Measurements from ENCODE around the gene KLHL15.
"Not testable (repeated sequence)": the region's sequence is repeated elsewhere in the genome, so short reads cannot be mapped to it uniquely, and the experiment has no call there.

Gene KLHL15

DNA sequence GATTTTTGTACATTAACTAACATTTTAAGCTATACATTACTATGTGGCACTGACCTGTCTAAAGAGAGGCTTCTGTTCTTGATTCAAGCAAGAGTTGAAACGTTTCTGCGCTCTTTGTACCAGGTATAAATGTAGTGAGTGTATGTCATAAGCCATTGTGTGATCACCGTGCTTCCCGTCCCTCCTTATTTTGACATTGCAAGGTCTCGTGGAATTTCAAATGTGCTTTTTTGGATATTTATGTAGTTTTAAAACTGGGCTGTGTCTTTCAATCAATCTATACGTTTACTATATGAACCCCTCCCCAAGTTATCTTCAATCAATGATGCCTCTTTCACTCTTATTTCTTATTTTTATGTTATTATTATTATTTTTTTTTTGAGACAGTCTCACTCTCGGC, at the start of gene KLHL15:
Gene KLHL15 (minus strand): TSS at position 101 of the 400 bp plus-strand sequence. CDS start 20,493 bp downstream, outside the sequence.
- no peak for DNase-seq (ENCODE audit: low spot score)

- DNase-seq (ENCODE audit: low spot score): no peak
These were observed 42.9 kb upstream of the KLHL15 start for GRCh38 chrX:24069877-24070276.

GRCh38 chrX:24063488-24063887, 36.5 kb upstream of the KLHL15 start:
- no peak for DNase-seq (ENCODE audit: low spot score)

GRCh38 chrX:24055043-24055356, 28.0 kb upstream of the KLHL15 start:
- DNase-seq (ENCODE audit: low spot score): no peak

DNA sequence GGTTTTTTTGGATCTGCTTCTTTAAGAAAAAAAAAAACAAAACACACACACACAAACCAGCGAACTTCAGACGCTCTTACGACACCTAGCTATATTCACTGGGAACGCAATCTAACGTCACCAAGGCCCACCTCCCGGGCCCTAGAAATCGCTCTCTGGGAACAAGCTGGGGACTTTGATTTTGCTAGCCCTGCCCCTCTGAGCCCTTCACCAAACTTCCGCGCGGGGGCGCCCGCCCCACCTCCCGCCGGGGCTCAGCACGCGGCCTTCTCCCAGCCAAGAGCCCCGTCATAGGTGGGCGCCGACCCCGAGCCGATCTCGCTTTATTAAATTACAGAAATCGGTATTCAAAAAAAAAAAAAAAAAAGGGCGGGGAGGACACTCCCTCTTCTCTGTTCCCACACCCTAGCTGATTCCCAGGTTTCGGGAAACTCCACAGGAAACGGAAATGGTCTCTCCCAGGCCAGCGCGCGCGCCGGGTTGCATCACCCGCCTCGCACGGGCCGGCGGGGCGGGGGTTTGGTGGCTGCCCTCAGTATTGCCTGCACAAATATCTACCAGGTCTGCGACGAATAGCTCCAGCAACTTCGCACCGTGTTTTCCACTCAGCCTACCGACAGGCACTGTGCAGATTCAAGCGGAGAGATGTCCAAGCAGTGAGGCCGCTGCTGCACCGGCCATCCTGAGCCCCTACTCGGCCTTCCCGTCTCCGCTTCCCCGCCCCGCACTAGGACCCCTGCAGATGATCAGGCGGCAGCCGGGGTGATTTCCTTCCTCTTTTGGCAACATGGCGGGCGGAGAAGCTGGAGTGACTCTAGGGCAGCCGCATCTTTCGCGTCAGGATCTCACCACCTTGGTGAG, 27.4 kb upstream of the KLHL15 start, which contains the start of gene EIF2S3:
Gene EIF2S3 (plus strand): TSS at position 775 of the 861 bp plus-strand sequence. CDS start 13 bp downstream, at position 788.
- DNase-seq (ENCODE audit: low spot score): peak; percentile 90

GRCh38 chrX:24050522-24051318, 23.7 kb upstream of the KLHL15 start:
- DNase-seq (ENCODE audit: low spot score): not testable (repeated sequence)

DNA sequence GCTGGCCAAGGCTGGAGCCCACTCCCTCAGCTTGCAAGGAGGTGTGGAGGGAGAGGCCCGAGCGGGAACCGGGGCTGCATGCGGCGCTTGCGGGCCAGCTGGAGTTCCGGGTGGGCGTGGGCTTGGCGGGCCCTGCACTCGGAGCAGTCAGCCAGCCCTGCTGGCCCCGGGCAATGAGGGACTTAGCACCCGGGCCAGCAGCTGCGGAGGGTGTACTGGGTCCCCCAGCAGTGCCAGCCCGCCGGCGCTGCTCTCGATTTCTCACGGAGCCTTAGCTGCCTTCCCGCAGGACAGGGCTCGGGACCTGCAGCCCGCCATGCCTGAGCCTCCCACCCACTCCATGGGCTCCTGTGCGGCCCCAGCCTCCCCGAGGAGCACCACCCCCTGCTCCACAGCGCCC, 22.7 kb upstream of the KLHL15 start:
- DNase-seq (ENCODE audit: low spot score): not testable (repeated sequence)

DNA sequence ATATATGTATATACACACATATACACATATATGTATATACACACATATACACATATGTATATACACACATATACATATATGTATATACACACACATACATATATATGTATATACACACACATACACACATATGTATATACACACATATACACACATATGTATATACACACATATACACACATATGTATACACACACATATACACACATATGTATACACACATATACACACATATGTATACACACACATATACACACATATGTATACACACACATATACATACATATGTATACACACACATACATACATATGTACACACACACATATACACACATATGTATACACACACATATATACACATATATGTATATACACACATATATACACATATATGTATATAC, 19.1 kb upstream of the KLHL15 start:
- DNase-seq (ENCODE audit: low spot score): not testable (repeated sequence)

GRCh38 chrX:24037729-24038128, 10.7 kb upstream of the KLHL15 start:
- DNase-seq (ENCODE audit: low spot score): no peak

- DNase-seq (ENCODE audit: low spot score): no peak
These were observed 7.5 kb upstream of the KLHL15 start for GRCh38 chrX:24034485-24034884.

- DNase-seq (ENCODE audit: low spot score): no peak
These were observed 3.6 kb upstream of the KLHL15 start for GRCh38 chrX:24030597-24030996.

DNA sequence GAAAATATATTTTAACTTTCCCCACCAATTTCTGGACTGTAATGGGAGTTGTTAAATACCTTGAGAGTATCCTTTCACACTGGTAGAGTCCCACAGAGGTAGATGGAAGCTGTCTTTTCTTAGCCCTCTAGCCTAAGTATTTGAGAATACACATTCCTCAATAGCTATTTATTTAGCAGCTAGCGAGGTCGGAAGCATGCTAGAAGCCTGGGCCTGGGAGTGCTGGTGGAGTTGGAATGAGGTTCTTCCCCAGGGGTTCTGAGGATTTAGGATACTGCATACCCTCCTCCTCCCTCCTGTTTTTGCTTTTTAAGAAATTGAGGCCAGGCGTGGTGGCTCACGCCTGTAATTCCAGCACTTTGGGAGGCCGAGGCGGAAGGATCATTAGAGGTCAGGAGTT, 999 bp upstream of the KLHL15 start:
- no peak for DNase-seq (ENCODE audit: low spot score)

GRCh38 chrX:24026432-24026831, 554 bp downstream of the KLHL15 start:
- no peak for DNase-seq (ENCODE audit: low spot score)

DNA sequence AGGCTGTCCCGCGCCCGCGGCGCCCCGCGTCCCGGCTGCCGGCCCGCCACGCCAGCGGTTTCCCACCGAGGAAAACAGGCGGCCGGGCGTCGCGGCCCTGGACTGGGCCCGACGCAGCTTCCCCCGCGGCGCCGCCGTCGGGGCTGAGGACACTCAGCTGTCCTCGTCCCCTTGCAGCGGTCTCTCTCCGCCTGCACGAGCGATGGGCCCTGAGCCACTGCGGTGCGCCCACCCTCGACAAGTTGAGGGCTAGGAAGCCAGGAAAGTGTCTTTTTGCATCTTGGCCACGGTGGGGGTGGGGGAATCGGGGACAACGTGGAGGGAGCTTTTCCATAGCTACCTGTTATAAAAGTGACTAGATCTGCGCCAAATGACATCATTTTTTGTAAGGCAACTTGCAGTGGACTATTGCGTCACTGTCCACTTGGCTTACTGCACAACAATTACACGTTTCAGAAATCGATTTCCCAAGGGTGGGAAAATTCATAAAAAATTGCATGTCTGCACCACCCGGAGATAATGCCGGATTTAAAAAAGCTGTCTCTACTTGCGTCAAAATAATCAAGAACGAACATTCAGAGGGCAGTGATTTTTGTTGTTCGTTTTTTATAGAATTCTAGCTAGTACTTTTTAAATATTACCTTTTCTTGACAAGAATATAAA, 1.1 kb downstream of the KLHL15 start:
- no peak for DNase-seq (ENCODE audit: low spot score)

GRCh38 chrX:24024819-24025740, 1.9 kb downstream of the KLHL15 start:
- DNase-seq (ENCODE audit: low spot score): peak; percentile 90

DNA sequence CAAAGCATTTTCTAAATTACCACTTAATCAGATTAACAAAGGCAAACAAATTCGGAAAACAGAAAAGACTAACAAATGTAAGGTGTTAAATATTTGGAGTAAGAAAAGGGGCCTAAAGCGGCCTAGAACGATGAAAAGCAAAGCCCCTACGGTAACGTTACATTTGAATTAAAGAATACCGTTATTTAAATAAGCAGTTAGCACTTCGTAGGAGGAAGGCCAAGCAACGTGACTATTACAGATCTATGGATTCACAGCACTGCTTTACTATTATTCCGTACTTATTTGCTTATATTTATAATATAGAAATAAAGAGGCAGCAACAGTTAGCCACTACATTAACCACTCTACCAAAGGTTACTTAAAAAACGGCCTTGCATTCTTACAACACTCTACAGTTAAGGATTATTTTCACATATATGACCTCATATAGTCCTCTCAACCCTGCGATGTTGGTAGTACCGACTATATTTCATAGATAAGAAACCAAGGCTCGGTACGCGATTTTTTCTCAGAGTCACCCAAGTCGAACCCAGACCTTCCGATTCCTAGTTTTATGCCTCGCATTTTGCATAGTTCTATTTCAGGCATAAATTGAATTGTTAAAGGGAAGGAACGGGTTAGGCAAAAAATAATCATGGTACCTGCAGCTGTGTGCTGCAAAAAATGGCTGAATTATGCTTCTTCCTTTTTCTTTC, 2.9 kb downstream of the KLHL15 start:
- DNase-seq (ENCODE audit: low spot score): no peak

GRCh38 chrX:24023544-24023943, 3.4 kb downstream of the KLHL15 start:
- DNase-seq (ENCODE audit: low spot score): no peak

- DNase-seq (ENCODE audit: low spot score): no peak
These were observed 6.6 kb downstream of the KLHL15 start for GRCh38 chrX:24020306-24020876.

DNA sequence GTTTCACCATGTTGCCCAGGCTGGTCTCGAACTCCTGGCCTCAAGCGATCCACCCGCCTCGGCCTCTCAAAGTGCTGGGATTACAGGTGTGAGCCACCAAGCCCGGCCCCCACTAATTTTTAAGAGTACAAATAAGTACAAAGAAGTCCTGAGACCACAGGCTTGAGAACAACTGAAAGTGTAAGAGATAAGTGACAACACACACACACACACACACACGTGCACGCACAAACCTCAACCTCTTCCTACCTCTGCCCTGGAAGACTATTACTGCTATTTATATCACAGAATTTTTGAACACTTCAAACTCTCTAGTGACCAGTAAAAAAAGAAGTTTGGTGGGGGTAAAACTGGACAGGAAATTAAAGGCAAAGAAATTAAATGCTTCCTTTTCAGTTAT, 7.5 kb downstream of the KLHL15 start:
- no peak for DNase-seq (ENCODE audit: low spot score)

DNA sequence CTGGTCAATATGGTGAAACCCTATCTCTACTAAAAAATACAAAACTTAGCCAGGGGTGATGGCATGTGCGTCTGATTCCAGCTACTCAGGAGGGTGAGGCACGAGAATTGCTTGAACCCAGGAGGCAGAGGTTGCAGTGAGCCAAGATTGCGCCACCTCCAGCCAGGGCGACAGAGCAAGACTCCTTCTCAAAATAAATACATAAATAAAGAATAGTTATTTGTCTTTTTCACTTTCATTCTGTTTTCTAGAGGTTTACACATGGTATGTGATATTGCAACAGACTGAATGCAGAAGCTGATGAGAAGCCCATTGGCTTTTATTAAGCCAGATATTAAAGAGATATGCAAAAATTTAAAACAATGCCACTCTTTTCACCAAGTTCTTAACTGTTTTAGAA, 8.2 kb downstream of the KLHL15 start:
- no peak for DNase-seq (ENCODE audit: low spot score)

Data from left forelimb (tissue), 1 donor.